Stimulated activated effector memory CD8-positive, alpha-beta T cell treated with anti-CD3 and anti-CD28 coated beads, Interleukin-12 subunit alpha, Interleukin-12 subunit beta, amount 100 ng/mL, for 72 hours (primary cell): ENCODE data around the gene ZNF562.

Source experiments
- ATAC-seq: fragments of 150-1000 bp; cut with Tn5 transposase; 2 replicates; pipeline ENCODE4 v1.10.0; 2021
- DNase-seq, 2 donors: peaks; one replicate each; pipeline ENCODE4 v3.0.0; 2021 to 2022; ENCODE audit warnings: low spot score in 2 of 2
- H3K27ac Mint-ChIP-seq: one replicate; pipeline ENCODE4 v1.8.0; 2022; ENCODE audit warnings: mild to moderate bottlenecking, mixed read lengths
- H3K36me3 Mint-ChIP-seq: one replicate; pipeline ENCODE4 v1.8.0; 2022; ENCODE audit warnings: mild to moderate bottlenecking, mixed read lengths
- H3K4me1 Mint-ChIP-seq: one replicate; pipeline ENCODE4 v1.8.0; 2022; ENCODE audit warnings: mixed read lengths
- H3K4me3 Mint-ChIP-seq: one replicate; pipeline ENCODE4 v1.8.0; 2022; ENCODE audit warnings: mild to moderate bottlenecking, mixed read lengths
- H3K9me3 Mint-ChIP-seq: one replicate; pipeline ENCODE4 v1.8.0; 2022; ENCODE audit warnings: mixed read lengths

ZNF562 gene

DNA sequence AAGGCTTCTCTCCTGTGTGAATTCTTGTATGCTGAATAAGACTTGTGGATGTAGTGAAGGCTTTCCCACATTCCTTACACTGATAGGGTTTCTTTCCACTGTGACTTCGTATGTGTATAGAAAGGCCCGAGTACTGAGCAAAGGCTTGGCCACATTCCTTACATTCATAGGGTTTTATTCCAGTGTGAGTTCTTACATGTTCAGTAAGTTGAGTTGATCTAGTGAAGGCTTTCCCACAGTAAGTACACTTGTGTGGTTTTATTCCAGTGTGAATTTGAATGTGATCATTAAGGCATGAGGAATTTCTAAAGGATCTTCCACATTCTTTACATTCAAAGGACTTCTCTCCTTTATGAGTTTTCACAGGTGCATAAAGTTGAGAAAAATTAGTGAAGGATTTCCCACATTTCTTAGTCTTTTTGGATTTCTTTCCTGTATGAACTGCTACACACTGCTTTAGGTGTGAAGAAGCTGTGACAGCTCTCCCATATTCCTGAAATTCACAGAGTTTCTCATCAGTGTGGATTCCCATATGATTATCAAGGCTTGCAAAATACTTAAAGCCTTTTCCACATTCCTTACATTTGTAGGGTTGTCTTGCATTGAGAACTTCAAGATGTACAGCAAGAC, 64.3 kb downstream of the ZNF562 start:
- no peaks in the 10 kb centered on the region for H3K4me1 Mint-ChIP-seq
- no peak for DNase-seq
- H3K36me3 Mint-ChIP-seq = peaks cover 55% of the 10 kb centered on the region
- no peak for ATAC-seq
- no peak overlapping the region for H3K27ac Mint-ChIP-seq
- H3K9me3 Mint-ChIP-seq = peaks cover 17% of the 10 kb centered on the region
- no peak overlapping the region for H3K4me3 Mint-ChIP-seq

DNA sequence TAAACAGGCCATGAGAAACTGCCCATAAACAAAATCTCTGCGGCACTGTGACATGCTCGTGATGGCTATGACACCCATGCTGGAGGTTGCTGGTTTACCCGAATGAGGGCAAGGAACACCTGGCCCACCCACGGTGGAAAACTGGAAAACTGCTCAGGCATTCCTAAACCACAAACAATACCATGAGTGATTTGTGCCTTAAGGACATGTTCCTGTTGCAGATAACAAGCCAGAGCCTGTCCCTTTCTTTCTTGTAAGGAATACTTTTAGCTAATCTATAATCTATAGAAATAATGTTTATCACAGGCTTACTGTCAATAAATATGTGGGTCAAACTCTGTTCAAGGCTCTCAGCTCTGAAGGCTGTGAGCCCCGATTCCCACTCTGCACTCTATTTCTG, 66.0 kb downstream of the ZNF562 start:
- Mint-ChIP-seq H3K9me3 (peaks cover 17% of the 10 kb centered on the region), H3K36me3 (peaks cover 38% of the 10 kb centered on the region), H3K4me1 (no peaks in the 10 kb centered on the region), H3K4me3 (no peak overlapping the region), H3K27ac (no peak overlapping the region)
- DNase-seq (no peak), ATAC-seq (no peak)

GRCh38 chr19:9597027-9597426, 77.9 kb downstream of the ZNF562 start:
- DNase-seq (no peak), ATAC-seq (peak; percentile 99)
- Mint-ChIP-seq H3K4me1 (no peaks in the 10 kb centered on the region), H3K4me3 (no peak overlapping the region), H3K36me3 (peaks cover 6% of the 10 kb centered on the region), H3K9me3 (peaks cover 7% of the 10 kb centered on the region), H3K27ac (no peak overlapping the region)
